SK-N-MC (cell line): ENCODE data around the gene PTPRM.

Experiments used
- DNase-seq: peaks from one replicate; pipeline ENCODE4 v3.0.0-alpha.2; 2011; ENCODE audit warnings: low read depth, low spot score
- H3K27ac ChIP-seq: fragments of 200-600 bp; sonication (generic); 2 replicates; pipeline ENCODE4 v1.5.1; 2016; ENCODE audit warnings: mixed run types
- H3K36me3 ChIP-seq: fragments of 200-600 bp; sonication (generic); 2 replicates; pipeline ENCODE4 v1.6.1; 2017; ENCODE audit warnings: antibody characterized with exemption, low read length, mixed read lengths; ENCODE audit not compliant: insufficient read depth
- H3K4me3 ChIP-seq: fragments of 200-600 bp; sonication (generic); 2 replicates; pipeline ENCODE4 v1.5.1; 2016
- H3K9ac ChIP-seq: fragments of 200-600 bp; sonication (generic); 2 replicates; pipeline ENCODE4 v1.8.0; 2017; ENCODE audit warnings: mixed run types, mixed read lengths; ENCODE audit not compliant: insufficient read length
- H3K9me3 ChIP-seq: fragments of 200-600 bp; sonication (generic); 2 replicates; pipeline ENCODE4 v1.6.1; 2017; ENCODE audit warnings: low read depth, mild to moderate bottlenecking, antibody characterized with exemption, low read length, moderate library complexity, mixed read lengths
- EZH2 ChIP-seq: fragments of 200-600 bp; sonication (generic); IDR thresholded peaks from one replicate; pipeline ENCODE4 v1.6.1; 2017; ENCODE audit warnings: antibody characterized with exemption
- FOXP2 ChIP-seq: optimal IDR thresholded peaks from 2 replicates; pipeline ENCODE3; 2011; ENCODE audit warnings: mild to moderate bottlenecking, moderate library complexity; ENCODE audit not compliant: insufficient read depth; ENCODE audit errors: extremely low read length, control extremely low read depth
- POLR2AphosphoS5 ChIP-seq: IDR thresholded peaks from 2 replicates; pipeline ENCODE4 v1.6.1; 2012; ENCODE audit warnings: mild to moderate bottlenecking, low read depth, low read length, borderline replicate concordance

Gene PTPRM

DNA sequence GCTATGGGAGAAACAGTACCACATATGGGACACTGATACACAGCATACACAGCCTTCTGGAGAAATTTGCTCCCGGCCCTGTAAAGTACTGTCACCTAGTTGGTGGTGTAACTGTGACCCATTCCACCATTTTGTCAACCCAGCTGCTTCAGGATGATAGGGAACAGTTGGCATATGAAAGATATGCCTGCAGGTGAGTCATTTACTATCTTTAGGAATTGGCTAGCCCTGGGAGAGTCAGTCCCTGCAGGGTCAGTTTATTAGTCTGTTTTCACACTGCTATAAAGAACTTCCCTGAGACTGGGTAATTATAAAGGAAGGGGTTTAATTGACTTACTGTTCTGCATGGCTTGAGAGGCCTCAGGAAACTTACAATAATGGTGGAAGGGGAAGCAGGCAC, 30.0 kb upstream of the PTPRM start:
- TF ChIP-seq POLR2AphosphoS5 = no peak
- TF ChIP-seq FOXP2 = no peak
- TF ChIP-seq EZH2 = no peak
- H3K27ac ChIP-seq = no peak overlapping the region
- H3K9me3 ChIP-seq = no peaks in the 10 kb centered on the region
- no peaks in the 10 kb centered on the region for H3K36me3 ChIP-seq
- DNase-seq = no peak
- no peak overlapping the region for H3K9ac ChIP-seq
- no peak overlapping the region for H3K4me3 ChIP-seq

DNA sequence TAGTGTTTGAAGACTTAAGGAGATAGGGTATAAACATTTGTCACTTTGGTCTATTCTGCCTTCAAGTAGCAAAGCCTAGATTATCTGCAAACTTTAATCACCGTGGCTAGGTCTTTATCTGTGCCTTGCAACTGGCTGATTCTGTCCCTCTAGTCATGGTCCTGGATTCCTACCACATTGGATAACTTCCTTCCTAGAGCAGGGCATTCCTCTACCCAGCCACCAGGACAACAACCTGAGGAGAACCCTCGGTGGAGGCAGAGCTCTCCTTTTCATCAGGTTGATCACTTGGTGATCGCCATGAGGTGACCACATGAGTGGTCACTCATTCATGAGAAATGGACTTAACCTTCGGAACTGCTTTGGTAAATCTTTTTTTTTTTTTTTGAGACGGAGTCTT, 25.3 kb upstream of the PTPRM start:
- H3K4me3 ChIP-seq = no peak overlapping the region
- no peaks in the 10 kb centered on the region for H3K36me3 ChIP-seq
- no peak overlapping the region for H3K27ac ChIP-seq
- TF ChIP-seq EZH2 = no peak
- no peak for TF ChIP-seq FOXP2
- TF ChIP-seq POLR2AphosphoS5 = no peak
- DNase-seq = no peak
- H3K9ac ChIP-seq = no peak overlapping the region
- H3K9me3 ChIP-seq = no peaks in the 10 kb centered on the region

DNA sequence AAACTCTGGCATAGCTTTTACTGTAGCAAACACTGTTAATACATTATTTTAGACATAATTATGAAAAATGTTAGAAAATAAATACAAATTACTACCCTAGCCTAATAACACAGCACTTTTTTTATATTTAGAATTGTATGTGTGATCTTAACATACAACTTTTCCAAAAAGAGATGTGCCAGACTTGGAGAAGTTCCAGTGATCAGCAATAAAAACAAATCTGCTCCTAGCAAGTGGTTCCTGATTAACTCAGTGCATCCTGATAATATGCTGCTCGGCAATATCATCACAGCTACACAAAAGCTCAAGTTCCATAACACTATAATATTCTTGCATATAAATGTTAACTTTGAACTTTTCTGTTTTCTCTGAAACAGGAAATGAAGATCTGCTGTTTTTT, 22.4 kb upstream of the PTPRM start:
- TF ChIP-seq EZH2 (no peak), POLR2AphosphoS5 (no peak), FOXP2 (no peak)
- no peaks in the 10 kb centered on the region for H3K9me3 ChIP-seq
- no peak overlapping the region for H3K4me3 ChIP-seq
- no peak overlapping the region for H3K27ac ChIP-seq
- H3K36me3 ChIP-seq = no peaks in the 10 kb centered on the region
- H3K9ac ChIP-seq = no peak overlapping the region
- no peak for DNase-seq

DNA sequence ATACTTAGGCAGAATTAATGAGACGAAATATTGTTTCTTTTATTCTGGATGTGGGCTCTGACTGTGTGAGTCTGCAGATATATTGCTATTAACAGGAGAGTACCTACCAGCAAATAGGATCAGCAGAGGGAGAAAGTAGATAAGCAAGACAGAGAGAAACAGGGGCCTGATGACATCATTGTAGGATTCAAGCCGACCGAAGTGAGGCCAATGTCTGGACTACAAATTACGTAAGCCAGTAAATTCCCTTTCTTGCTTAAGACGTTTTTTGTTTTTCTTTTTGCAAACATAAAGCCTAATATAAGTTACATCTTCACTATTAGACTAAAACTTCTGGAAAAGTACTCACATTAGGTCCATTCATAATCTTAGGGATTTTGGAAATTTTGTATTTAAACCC, 21.4 kb upstream of the PTPRM start:
- TF ChIP-seq EZH2 = no peak
- Histone ChIP-seq H3K9ac (no peak overlapping the region), H3K4me3 (no peak overlapping the region), H3K9me3 (no peaks in the 10 kb centered on the region), H3K27ac (no peak overlapping the region), H3K36me3 (no peaks in the 10 kb centered on the region)
- DNase-seq = no peak

DNA sequence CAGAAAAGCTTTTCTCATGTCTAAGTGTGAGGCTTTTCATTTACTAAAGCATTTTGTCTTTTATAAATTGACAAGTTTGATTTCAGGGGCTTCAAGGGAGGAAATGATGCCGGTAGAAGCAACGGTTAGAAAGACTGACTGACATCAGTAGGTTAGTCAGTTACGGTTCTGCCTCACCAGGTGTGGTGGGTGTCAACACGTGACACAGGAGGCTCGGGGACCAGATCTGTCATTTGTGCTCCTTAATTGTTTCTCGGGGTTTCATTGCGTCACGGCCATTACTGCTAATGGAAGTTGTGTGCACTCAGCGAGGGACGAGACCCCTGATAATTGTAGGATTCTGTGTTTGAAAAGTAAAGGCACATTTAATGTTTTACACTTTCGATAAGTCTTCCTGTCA, 18.9 kb upstream of the PTPRM start:
- TF ChIP-seq FOXP2 = no peak
- no peak for TF ChIP-seq EZH2
- TF ChIP-seq POLR2AphosphoS5 = no peak
- Histone ChIP-seq H3K4me3 (no peak overlapping the region), H3K9ac (no peak overlapping the region), H3K9me3 (no peaks in the 10 kb centered on the region), H3K27ac (peak overlapping the region; percentile 58; the same call in 1 of the 2 replicates), H3K36me3 (no peaks in the 10 kb centered on the region)
- DNase-seq = no peak

DNA sequence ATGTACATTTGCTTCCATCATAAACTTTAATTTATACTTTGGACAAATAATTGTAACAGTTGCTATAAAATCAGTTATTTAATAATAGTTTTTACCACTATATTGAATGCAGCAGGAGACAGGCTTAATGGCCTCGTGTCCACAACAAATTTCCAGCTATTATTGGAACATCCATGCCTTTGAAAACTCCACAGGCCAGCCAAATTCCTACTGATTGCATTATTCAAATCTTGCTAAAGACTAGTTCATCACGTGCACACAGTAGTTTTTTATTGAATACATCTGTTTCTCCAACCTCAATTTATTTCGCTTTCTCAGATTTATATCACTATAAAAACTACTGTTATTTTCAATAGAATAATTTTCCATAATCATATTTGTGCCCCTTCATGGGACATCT, 18.4 kb upstream of the PTPRM start:
- H3K36me3 ChIP-seq = no peaks in the 10 kb centered on the region
- TF ChIP-seq EZH2 = no peak
- no peak for TF ChIP-seq FOXP2
- no peak for TF ChIP-seq POLR2AphosphoS5
- H3K27ac ChIP-seq = peak overlapping the region; percentile 58; the same call in 1 of the 2 replicates
- DNase-seq = peak; percentile 1
- H3K9me3 ChIP-seq = no peaks in the 10 kb centered on the region
- no peak overlapping the region for H3K9ac ChIP-seq
- no peak overlapping the region for H3K4me3 ChIP-seq

DNA sequence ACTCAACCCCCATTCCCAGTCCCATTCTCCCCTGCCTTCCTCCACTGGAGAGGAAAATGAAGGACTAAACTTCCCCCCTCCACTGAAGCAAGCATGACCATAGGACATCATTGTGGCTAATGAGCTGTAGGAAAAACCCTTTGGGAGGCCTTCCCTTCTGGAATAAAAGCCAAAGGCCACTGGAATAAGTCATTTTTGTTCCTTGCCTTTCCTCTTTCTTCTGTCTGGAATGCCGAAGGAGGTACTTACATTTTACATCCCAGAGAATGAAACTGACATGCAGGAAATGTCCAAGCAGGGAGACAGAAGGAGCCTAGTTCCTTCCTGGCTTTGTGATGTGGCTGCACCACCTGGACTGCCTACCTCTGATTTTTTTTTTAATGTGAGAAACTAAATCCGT, 9.1 kb upstream of the PTPRM start:
- Histone ChIP-seq H3K9me3 (no peaks in the 10 kb centered on the region), H3K27ac (no peak overlapping the region), H3K36me3 (no peaks in the 10 kb centered on the region), H3K4me3 (no peak overlapping the region), H3K9ac (no peak overlapping the region)
- TF ChIP-seq FOXP2 (no peak), POLR2AphosphoS5 (no peak), EZH2 (no peak)
- DNase-seq = no peak

DNA sequence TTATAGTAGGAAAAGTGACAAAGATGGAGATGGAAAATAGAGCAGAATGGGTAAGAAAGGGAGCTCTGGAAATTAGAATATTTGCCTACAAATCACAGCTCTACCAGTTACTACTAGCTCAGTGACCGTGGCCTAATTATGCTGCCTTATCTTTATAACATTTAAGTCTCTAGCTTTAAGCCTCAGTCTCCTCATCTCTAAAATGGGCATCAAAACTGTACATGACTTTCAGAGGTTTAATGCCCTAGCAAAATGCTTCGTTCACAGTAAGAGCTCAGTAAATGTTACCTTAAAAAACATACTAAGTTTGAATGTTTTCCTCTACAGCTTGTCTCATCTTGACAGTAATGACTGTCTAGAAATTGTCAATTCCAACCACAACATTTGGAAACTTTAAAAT, 8.3 kb upstream of the PTPRM start:
- no peak for TF ChIP-seq EZH2
- TF ChIP-seq FOXP2 = no peak
- no peak for TF ChIP-seq POLR2AphosphoS5
- Histone ChIP-seq H3K9ac (no peak overlapping the region), H3K9me3 (no peaks in the 10 kb centered on the region), H3K36me3 (no peaks in the 10 kb centered on the region), H3K4me3 (no peak overlapping the region), H3K27ac (no peak overlapping the region)
- DNase-seq = no peak

DNA sequence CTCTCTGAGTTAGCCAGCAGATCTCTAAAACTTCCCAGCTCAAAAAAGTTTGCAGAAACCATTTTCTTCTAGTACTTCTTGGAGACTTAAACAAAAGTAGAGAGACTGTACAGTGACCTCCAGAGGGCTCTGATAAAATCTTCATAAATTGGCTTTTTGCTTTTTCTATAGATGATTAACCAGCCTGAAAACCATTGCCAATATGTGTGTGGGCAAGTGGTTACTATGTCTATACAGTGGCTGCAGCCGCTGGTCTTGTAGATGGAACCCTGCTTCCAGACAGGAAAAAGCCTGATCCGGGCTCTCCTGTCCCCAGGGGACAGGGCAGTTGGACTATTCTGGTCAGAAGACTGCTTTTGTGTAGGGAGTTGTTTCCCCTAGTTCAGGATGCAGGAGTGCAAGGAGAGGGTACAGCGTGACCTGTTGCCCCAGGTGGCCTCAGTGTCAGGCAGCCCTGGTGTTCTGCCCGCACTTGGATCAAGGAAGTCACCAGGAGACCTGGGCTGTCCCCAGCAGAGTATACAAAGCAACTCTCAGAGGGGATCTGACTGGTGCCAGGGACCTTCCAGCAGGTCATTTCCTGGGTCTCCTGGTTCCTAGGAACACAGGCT, 7.3 kb upstream of the PTPRM start:
- DNase-seq = no peak
- no peaks in the 10 kb centered on the region for H3K9me3 ChIP-seq
- no peak overlapping the region for H3K4me3 ChIP-seq
- no peak overlapping the region for H3K9ac ChIP-seq
- H3K27ac ChIP-seq = no peak overlapping the region
- TF ChIP-seq EZH2 = no peak
- TF ChIP-seq FOXP2 = no peak
- TF ChIP-seq POLR2AphosphoS5 = no peak
- H3K36me3 ChIP-seq = no peaks in the 10 kb centered on the region
